Measurements from ENCODE around the gene ZCCHC9.
"Not testable (repeated sequence)": the region's sequence is repeated elsewhere in the genome, so short reads cannot be mapped to it uniquely, and the experiment has no call there.

The ZCCHC9 gene

DNA sequence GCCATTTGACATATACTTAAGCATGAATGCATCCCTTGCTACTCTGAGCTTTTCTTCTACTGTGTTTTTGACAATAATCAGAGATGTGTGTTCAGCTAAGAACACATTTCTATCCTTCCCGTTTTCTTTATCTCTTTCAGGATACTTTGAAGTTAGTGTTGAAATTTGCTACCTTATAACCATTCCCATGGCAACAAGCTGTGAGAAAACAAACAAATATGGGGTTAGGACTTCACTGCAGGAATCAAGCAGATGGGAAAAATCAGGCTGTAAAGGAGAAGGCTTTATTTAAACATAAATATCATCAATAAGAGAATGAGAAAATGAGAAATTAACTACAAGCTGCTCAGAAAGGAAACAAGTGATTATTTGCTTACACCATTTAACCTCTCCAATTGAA lies 35.2 kb downstream of the ZCCHC9 start:
- H3K36me3 ChIP-seq (ENCODE audit: insufficient read depth, low read length), result no peaks in the 10 kb centered on the region
- no peaks in the 10 kb centered on the region for H3K27me3 ChIP-seq (ENCODE audit: control insufficient read depth, insufficient read depth, low read length)
- no peak overlapping the region for H3K4me2 ChIP-seq (ENCODE audit: low read length)
- H3K9ac ChIP-seq (ENCODE audit: low read depth, low read length), result no peak overlapping the region
- H3K4me3 ChIP-seq (ENCODE audit: low read length), result no peak overlapping the region
- H3K9me3 ChIP-seq (replicated peaks; ENCODE audit: low read length), result no peaks in the 10 kb centered on the region
- H3K4me1 ChIP-seq (ENCODE audit: control insufficient read depth, insufficient read depth, low read length), result no peaks in the 10 kb centered on the region

GRCh38 chr5:81337803-81338202 lies 36.4 kb downstream of the ZCCHC9 start:
- Histone ChIP-seq H3K4me2 (ENCODE audit: low read length) (no peak overlapping the region), H3K36me3 (ENCODE audit: insufficient read depth, low read length) (no peaks in the 10 kb centered on the region), H3K9ac (ENCODE audit: low read depth, low read length) (no peak overlapping the region), H3K27me3 (ENCODE audit: control insufficient read depth, insufficient read depth, low read length) (no peaks in the 10 kb centered on the region), H3K4me3 (ENCODE audit: low read length) (no peak overlapping the region), H3K4me1 (ENCODE audit: control insufficient read depth, insufficient read depth, low read length) (no peaks in the 10 kb centered on the region), H3K9me3 (replicated peaks; ENCODE audit: low read length) (no peaks in the 10 kb centered on the region)

GRCh38 chr5:81338213-81338612 lies 36.8 kb downstream of the ZCCHC9 start:
- H3K9me3 ChIP-seq (replicated peaks; ENCODE audit: low read length); H3K4me3 ChIP-seq (ENCODE audit: low read length); H3K27me3 ChIP-seq (ENCODE audit: control insufficient read depth, insufficient read depth, low read length); H3K4me2 ChIP-seq (ENCODE audit: low read length); H3K4me1 ChIP-seq (ENCODE audit: control insufficient read depth, insufficient read depth, low read length); H3K36me3 ChIP-seq (ENCODE audit: insufficient read depth, low read length); H3K9ac ChIP-seq (ENCODE audit: low read depth, low read length): not testable (repeated sequence)

DNA sequence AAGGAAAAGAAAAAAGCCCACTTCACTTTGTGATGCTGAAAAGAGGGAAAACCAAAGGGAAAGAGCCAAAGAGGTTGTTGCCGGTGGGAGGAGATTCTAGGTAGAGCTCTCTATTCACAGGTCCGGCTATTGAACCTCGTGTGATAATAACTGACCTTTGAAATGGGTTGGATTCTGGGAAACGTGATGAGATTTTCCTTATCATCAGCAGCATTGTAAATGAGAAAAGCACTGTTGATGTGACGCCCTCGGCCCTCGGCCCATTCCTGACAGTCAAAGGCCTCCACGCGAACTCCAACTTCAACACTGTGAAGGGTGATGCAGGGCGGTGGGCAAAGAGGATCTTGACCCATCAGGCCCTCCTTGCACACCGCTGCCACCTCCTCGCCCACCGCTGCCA lies 43.3 kb downstream of the ZCCHC9 start:
- no peaks in the 10 kb centered on the region for H3K9me3 ChIP-seq (replicated peaks; ENCODE audit: low read length)
- H3K4me2 ChIP-seq (ENCODE audit: low read length), result no peak overlapping the region
- H3K4me3 ChIP-seq (ENCODE audit: low read length), result no peak overlapping the region
- H3K9ac ChIP-seq (ENCODE audit: low read depth, low read length), result no peak overlapping the region
- no peaks in the 10 kb centered on the region for H3K4me1 ChIP-seq (ENCODE audit: control insufficient read depth, insufficient read depth, low read length)
- no peaks in the 10 kb centered on the region for H3K36me3 ChIP-seq (ENCODE audit: insufficient read depth, low read length)
- no peaks in the 10 kb centered on the region for H3K27me3 ChIP-seq (ENCODE audit: control insufficient read depth, insufficient read depth, low read length)

- Histone ChIP-seq H3K4me3 (ENCODE audit: low read length) (no peak overlapping the region), H3K4me2 (ENCODE audit: low read length) (no peak overlapping the region)
Observed at GRCh38 chr5:81345411-81346003, 44.1 kb downstream of the ZCCHC9 start.

DNA sequence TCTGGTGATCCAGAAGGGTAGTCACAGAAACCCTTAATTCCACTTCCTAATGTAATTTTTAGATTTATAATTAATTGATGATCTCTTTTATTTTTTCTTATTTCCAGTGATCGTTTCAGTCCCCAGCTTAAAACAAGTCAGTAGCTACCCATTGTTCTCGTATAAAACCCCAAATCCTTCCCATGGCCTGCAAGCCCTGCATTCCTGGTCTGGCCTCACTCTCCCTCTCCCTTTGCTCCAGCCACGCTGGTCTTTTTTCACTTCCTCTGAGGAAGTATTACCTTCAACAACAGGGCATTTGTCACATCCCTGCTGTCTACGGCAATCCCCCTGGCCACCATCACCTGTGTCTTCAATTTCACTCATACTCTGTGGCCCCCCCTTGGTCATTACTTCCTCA lies 47.8 kb downstream of the ZCCHC9 start:
- Histone ChIP-seq H3K4me2 (ENCODE audit: low read length) (no peak overlapping the region), H3K36me3 (ENCODE audit: insufficient read depth, low read length) (no peaks in the 10 kb centered on the region), H3K9ac (ENCODE audit: low read depth, low read length) (no peak overlapping the region)

More at GRCh38 chr5:81345411-81346003, 44.1 kb downstream of the ZCCHC9 start:
- Histone ChIP-seq H3K9ac (ENCODE audit: low read depth, low read length) (no peak overlapping the region), H3K9me3 (replicated peaks; ENCODE audit: low read length) (no peaks in the 10 kb centered on the region), H3K27me3 (ENCODE audit: control insufficient read depth, insufficient read depth, low read length) (no peaks in the 10 kb centered on the region), H3K4me1 (ENCODE audit: control insufficient read depth, insufficient read depth, low read length) (no peaks in the 10 kb centered on the region), H3K36me3 (ENCODE audit: insufficient read depth, low read length) (no peaks in the 10 kb centered on the region)

DNA sequence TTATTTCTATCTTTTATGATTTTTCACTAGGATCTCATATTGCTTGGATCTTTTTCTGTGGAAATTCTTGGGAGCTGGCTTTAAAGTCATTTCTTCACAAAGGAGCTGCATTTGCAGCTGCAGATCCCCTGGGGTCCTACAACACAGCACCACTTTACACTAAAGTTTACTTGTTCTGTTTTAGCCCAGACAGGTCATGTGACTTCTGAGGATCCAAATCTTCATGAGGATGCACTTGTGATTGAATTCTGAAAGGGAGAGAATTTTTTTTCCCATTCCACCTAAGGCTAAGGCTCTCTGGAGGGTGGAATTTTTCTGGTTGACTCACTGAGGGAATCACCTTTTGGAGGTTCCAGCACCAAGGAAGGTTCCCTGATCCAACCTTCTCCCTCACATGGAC lies 49.1 kb downstream of the ZCCHC9 start:
- Histone ChIP-seq H3K4me3 (ENCODE audit: low read length) (no peak overlapping the region), H3K9ac (ENCODE audit: low read depth, low read length) (no peak overlapping the region), H3K4me1 (ENCODE audit: control insufficient read depth, insufficient read depth, low read length) (no peaks in the 10 kb centered on the region), H3K36me3 (ENCODE audit: insufficient read depth, low read length) (no peaks in the 10 kb centered on the region), H3K27me3 (ENCODE audit: control insufficient read depth, insufficient read depth, low read length) (no peaks in the 10 kb centered on the region), H3K9me3 (replicated peaks; ENCODE audit: low read length) (no peaks in the 10 kb centered on the region), H3K4me2 (ENCODE audit: low read length) (no peak overlapping the region)

More for the DNA sequence above, 47.8 kb downstream of the ZCCHC9 start:
- H3K9me3 ChIP-seq (replicated peaks; ENCODE audit: low read length), result no peaks in the 10 kb centered on the region
- H3K4me3 ChIP-seq (ENCODE audit: low read length), result no peak overlapping the region
- H3K27me3 ChIP-seq (ENCODE audit: control insufficient read depth, insufficient read depth, low read length), result no peaks in the 10 kb centered on the region
- H3K4me1 ChIP-seq (ENCODE audit: control insufficient read depth, insufficient read depth, low read length), result no peaks in the 10 kb centered on the region

GRCh38 chr5:81353189-81353588 lies 51.8 kb downstream of the ZCCHC9 start:
- Histone ChIP-seq H3K36me3 (ENCODE audit: insufficient read depth, low read length) (no peaks in the 10 kb centered on the region), H3K9ac (ENCODE audit: low read depth, low read length) (no peak overlapping the region), H3K4me2 (ENCODE audit: low read length) (no peak overlapping the region), H3K4me1 (ENCODE audit: control insufficient read depth, insufficient read depth, low read length) (no peaks in the 10 kb centered on the region), H3K4me3 (ENCODE audit: low read length) (no peak overlapping the region), H3K27me3 (ENCODE audit: control insufficient read depth, insufficient read depth, low read length) (no peaks in the 10 kb centered on the region), H3K9me3 (replicated peaks; ENCODE audit: low read length) (no peaks in the 10 kb centered on the region)

- no peak overlapping the region for H3K4me3 ChIP-seq (ENCODE audit: low read length)
- H3K9ac ChIP-seq (ENCODE audit: low read depth, low read length), result no peak overlapping the region
- no peaks in the 10 kb centered on the region for H3K4me1 ChIP-seq (ENCODE audit: control insufficient read depth, insufficient read depth, low read length)
- H3K9me3 ChIP-seq (replicated peaks; ENCODE audit: low read length), result no peaks in the 10 kb centered on the region
- no peaks in the 10 kb centered on the region for H3K27me3 ChIP-seq (ENCODE audit: control insufficient read depth, insufficient read depth, low read length)
- H3K4me2 ChIP-seq (ENCODE audit: low read length), result no peak overlapping the region
- no peaks in the 10 kb centered on the region for H3K36me3 ChIP-seq (ENCODE audit: insufficient read depth, low read length)
Observed at GRCh38 chr5:81354093-81354492, 52.7 kb downstream of the ZCCHC9 start.

GRCh38 chr5:81355291-81356251 lies 54.2 kb downstream of the ZCCHC9 start:
- Histone ChIP-seq H3K27me3 (ENCODE audit: control insufficient read depth, insufficient read depth, low read length) (no peaks in the 10 kb centered on the region), H3K9ac (ENCODE audit: low read depth, low read length) (no peak overlapping the region), H3K9me3 (replicated peaks; ENCODE audit: low read length) (no peaks in the 10 kb centered on the region), H3K4me2 (ENCODE audit: low read length) (no peak overlapping the region), H3K4me1 (ENCODE audit: control insufficient read depth, insufficient read depth, low read length) (no peaks in the 10 kb centered on the region), H3K4me3 (ENCODE audit: low read length) (no peak overlapping the region), H3K36me3 (ENCODE audit: insufficient read depth, low read length) (no peaks in the 10 kb centered on the region)

DNA sequence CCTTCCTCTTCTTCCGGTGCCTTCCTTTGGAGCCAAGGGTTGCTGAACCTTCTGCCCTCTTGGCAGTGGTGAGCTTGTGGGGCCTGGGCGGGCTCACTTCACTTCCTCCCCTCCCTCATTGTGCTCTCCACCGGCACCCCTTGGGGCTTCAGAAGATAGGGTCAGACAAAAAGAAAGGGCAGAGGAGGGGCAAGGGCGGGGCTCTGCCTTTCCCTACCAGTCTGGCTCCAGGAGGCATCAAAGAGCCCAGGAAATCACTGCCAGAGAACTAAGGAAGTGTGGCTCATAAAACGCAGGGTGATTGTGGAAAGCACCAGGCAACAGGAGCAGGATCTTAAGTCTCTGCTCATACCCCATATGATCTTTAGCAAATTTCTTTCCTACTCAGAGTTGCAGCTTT lies 57.7 kb downstream of the ZCCHC9 start:
- H3K27me3 ChIP-seq (ENCODE audit: control insufficient read depth, insufficient read depth, low read length), result no peaks in the 10 kb centered on the region
- no peaks in the 10 kb centered on the region for H3K4me1 ChIP-seq (ENCODE audit: control insufficient read depth, insufficient read depth, low read length)
- no peaks in the 10 kb centered on the region for H3K9me3 ChIP-seq (replicated peaks; ENCODE audit: low read length)
- H3K4me3 ChIP-seq (ENCODE audit: low read length), result no peak overlapping the region
- H3K36me3 ChIP-seq (ENCODE audit: insufficient read depth, low read length), result no peaks in the 10 kb centered on the region
- H3K4me2 ChIP-seq (ENCODE audit: low read length), result no peak overlapping the region
- H3K9ac ChIP-seq (ENCODE audit: low read depth, low read length), result no peak overlapping the region

DNA sequence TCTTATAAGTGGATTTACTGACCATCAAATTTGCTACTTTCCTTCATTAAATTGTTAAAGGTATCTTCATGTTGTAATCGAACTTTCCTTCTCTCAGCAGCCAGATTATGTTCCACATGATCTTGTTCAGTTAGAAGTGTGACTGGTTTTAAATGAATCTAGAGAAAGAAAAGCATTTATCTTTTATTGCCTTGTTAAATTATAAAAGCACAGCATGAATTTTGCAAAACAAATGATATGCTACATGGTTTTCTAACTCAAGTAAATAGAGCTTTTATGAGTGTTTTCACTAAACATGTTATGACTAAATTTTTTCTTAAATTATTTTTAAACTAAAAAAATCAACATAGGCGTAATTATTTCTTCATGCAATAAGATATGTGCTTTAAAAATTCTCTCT lies 58.5 kb downstream of the ZCCHC9 start:
- Histone ChIP-seq H3K9me3 (replicated peaks; ENCODE audit: low read length) (no peaks in the 10 kb centered on the region), H3K9ac (ENCODE audit: low read depth, low read length) (no peak overlapping the region), H3K4me3 (ENCODE audit: low read length) (no peak overlapping the region), H3K36me3 (ENCODE audit: insufficient read depth, low read length) (no peaks in the 10 kb centered on the region), H3K4me2 (ENCODE audit: low read length) (no peak overlapping the region), H3K27me3 (ENCODE audit: control insufficient read depth, insufficient read depth, low read length) (no peaks in the 10 kb centered on the region), H3K4me1 (ENCODE audit: control insufficient read depth, insufficient read depth, low read length) (no peaks in the 10 kb centered on the region)
